ENCODE data around the gene ZBTB39. TPM values are rescaled to one million over a fixed set of nuclear protein-coding genes. Genes with fewer than 3 reads are reported as not detected.

ZBTB39 gene
- total RNA-seq, 1 experiment from 2014 or later = 5.2 TPM

DNA sequence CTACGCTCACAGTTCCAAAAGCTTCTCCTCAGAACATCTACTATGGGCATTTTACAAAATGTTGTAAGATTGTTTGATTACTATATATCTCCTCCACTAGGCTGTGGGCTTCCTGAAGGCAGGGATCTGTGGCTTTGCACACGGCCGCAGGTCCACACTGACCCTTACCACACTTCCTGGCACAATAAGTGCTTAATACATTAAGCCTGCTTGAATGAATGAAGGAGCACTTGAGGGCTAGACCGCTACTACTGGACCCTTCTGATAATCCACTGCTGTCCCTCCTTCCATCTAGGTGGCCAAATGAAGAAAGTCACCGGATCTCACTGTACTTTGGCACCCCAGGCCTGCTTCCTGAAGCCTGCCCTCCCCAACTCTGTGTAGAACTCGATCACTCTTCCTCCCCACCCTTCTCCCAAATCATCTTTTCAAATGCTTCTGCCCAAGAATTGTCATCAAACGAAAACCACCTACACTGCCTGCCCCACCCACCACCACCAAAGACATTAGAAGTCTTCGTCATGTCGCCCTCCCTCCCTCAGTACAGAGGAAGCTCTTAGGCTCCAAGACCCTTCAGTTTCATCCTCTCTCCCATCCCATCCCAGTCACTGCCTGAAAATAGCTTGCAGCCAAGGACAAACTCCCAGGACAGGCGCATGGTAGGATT is 596 bp upstream of the ZBTB39 start:
- no peaks in the 10 kb centered on the region for H3K9me3 Mint-ChIP-seq (ENCODE audit: unreplicated experiment)
- H3K36me3 Mint-ChIP-seq (ENCODE audit: insufficient read depth, unreplicated experiment) = peaks cover 26% of the 10 kb centered on the region
- peaks cover 22% of the 10 kb centered on the region for H3K4me1 Mint-ChIP-seq (ENCODE audit: insufficient read depth, unreplicated experiment)
- ChIA-PET POLR2A (interaction anchor here (0.7 to 4.1 kb wide), 2 partner anchors 11 to 105 kb away, joined by 3 to 18 read pairs; partner anchors contain the start of gene STAT6), CTCF (interaction anchor here (0.5 to 11.3 kb wide), 22 partner anchors 9 to 461 kb away, joined by 3 to 231 read pairs (median 4); partner anchors contain the start of genes HSD17B6 and MYO1A)
- TF ChIP-seq, protein P1, sequence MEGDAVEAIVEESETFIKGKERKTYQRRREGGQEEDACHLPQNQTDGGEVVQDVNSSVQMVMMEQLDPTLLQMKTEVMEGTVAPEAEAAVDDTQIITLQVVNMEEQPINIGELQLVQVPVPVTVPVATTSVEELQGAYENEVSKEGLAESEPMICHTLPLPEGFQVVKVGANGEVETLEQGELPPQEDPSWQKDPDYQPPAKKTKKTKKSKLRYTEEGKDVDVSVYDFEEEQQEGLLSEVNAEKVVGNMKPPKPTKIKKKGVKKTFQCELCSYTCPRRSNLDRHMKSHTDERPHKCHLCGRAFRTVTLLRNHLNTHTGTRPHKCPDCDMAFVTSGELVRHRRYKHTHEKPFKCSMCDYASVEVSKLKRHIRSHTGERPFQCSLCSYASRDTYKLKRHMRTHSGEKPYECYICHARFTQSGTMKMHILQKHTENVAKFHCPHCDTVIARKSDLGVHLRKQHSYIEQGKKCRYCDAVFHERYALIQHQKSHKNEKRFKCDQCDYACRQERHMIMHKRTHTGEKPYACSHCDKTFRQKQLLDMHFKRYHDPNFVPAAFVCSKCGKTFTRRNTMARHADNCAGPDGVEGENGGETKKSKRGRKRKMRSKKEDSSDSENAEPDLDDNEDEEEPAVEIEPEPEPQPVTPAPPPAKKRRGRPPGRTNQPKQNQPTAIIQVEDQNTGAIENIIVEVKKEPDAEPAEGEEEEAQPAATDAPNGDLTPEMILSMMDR (IDR thresholded peaks at IDR 0.05; ENCODE audit: unreplicated experiment) = peak; percentile 12
- DNase-seq (ENCODE audit: unreplicated experiment) = no peak
- no peaks in the 10 kb centered on the region for H3K27me3 Mint-ChIP-seq (ENCODE audit: insufficient read depth, unreplicated experiment)
- BruUV-seq (replicated peaks) = no TSS peak
- intact Hi-C loops (cut with micrococcal nuclease) = no loop called here
- peak overlapping the region; percentile 64 for H3K4me3 Mint-ChIP-seq (ENCODE audit: unreplicated experiment)
- H3K27ac Mint-ChIP-seq (ENCODE audit: low read depth, unreplicated experiment) = peak overlapping the region; percentile 11

DNA sequence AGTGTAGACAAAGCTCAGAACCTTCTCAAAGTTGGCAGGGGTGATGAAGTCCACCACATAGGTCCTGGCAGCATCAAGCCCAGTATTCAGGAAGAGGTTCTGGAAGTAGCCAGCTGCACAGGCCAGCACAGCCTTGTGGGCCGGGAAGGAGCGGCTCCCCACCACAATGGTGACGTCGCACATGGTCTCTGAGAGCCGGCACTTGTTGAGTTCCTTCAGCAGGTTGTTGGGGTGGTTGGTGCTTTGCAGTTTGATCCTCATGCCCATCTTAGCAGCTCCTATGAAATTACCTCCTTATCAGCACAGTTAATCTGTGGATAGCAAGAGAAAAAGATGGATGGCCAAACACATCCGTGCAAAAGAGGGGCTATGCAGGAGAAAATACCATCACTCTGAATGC is 1.7 kb downstream of the ZBTB39 start:
- ChIA-PET CTCF (interaction anchor here (0.6 to 11.3 kb wide), 19 partner anchors 8 to 755 kb away, joined by 3 to 231 read pairs (median 4); partner anchors contain the start of gene NEMP1), POLR2A (interaction anchor here (1.0 to 4.1 kb wide), 6 partner anchors 13 to 281 kb away, joined by 3 to 18 read pairs (median 4); partner anchors contain the start of gene STAT6)
- Mint-ChIP-seq H3K27ac (ENCODE audit: low read depth, unreplicated experiment) (no peak overlapping the region), H3K4me1 (ENCODE audit: insufficient read depth, unreplicated experiment) (peaks cover 32% of the 10 kb centered on the region), H3K9me3 (ENCODE audit: unreplicated experiment) (no peaks in the 10 kb centered on the region), H3K4me3 (ENCODE audit: unreplicated experiment) (peak overlapping the region; percentile 84), H3K27me3 (ENCODE audit: insufficient read depth, unreplicated experiment) (no peaks in the 10 kb centered on the region), H3K36me3 (ENCODE audit: insufficient read depth, unreplicated experiment) (peaks cover 41% of the 10 kb centered on the region)
- intact Hi-C loops (cut with micrococcal nuclease) = no loop called here
- DNase-seq (ENCODE audit: unreplicated experiment) = no peak
- TF ChIP-seq, protein P1 (IDR thresholded peaks at IDR 0.05; ENCODE audit: unreplicated experiment) = no peak
- no TSS peak for BruUV-seq (replicated peaks)

DNA sequence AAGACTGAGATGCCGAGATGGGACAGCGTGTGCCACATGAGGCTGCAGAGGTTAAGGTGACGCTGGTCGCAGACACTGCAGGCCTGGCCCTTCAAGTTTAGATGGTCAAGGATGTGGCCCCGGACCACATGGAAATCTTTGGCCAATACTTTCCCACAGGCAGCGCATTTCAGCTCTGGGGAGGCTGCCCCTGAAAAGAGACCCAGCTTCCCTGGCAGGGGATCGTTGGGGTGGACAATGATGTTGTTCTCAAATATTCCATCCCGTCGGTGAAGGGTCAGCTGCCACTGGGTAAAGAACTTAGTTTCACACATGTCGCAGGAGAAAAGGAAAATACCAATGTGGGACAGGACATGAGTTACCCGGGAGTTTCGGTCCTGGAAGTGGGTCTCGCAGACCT is 3.0 kb downstream of the ZBTB39 start:
- ChIA-PET CTCF (interaction anchor here (0.8 to 11.3 kb wide), 7 partner anchors 9 to 263 kb away, joined by 3 to 231 read pairs (median 5); partner anchors contain the start of genes HSD17B6 and STAT6), POLR2A (interaction anchor here (4.1 kb wide), 1 partner anchor 108 kb away, joined by 18 read pairs; the partner anchor contains the start of gene STAT6)
- intact Hi-C loops (cut with micrococcal nuclease) = no loop called here
- Mint-ChIP-seq H3K4me1 (ENCODE audit: insufficient read depth, unreplicated experiment) (peaks cover 29% of the 10 kb centered on the region), H3K4me3 (ENCODE audit: unreplicated experiment) (no peak overlapping the region), H3K27ac (ENCODE audit: low read depth, unreplicated experiment) (no peak overlapping the region), H3K27me3 (ENCODE audit: insufficient read depth, unreplicated experiment) (no peaks in the 10 kb centered on the region), H3K36me3 (ENCODE audit: insufficient read depth, unreplicated experiment) (peaks cover 48% of the 10 kb centered on the region), H3K9me3 (ENCODE audit: unreplicated experiment) (no peaks in the 10 kb centered on the region)
- no TSS peak for BruUV-seq (replicated peaks)
- no peak for DNase-seq (ENCODE audit: unreplicated experiment)
- TF ChIP-seq, protein P1 (IDR thresholded peaks at IDR 0.05; ENCODE audit: unreplicated experiment) = no peak

DNA sequence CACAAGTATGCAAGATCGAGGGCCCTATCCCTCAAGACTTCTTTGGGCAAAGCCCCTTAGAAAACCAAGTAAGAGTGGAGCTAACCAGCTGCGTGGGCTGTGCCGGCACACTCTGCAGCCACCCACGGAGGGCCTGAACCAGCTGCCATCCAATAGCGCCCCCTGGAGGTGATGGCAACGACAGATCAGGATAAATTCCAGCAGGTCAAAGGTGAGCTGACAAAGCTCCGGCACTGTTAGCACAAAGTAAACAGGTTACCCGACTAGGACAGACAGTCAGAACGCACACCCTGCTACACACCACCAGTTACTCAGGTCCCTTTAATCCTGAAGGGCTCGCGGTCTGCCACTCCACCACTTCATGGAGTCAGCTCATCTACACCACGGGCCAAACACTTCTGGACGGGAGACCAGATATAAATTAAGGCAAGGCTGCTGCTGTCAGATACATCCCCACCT is 4.9 kb downstream of the ZBTB39 start:
- CTCF ChIA-PET = interaction anchor here (0.6 to 9.5 kb wide), 22 partner anchors 14 to 655 kb away, joined by 3 to 119 read pairs (median 4); partner anchors contain the start of genes HSD17B6, NEMP1 and STAT6
- Mint-ChIP-seq H3K9me3 (ENCODE audit: unreplicated experiment) (no peaks in the 10 kb centered on the region), H3K27me3 (ENCODE audit: insufficient read depth, unreplicated experiment) (no peaks in the 10 kb centered on the region), H3K4me1 (ENCODE audit: insufficient read depth, unreplicated experiment) (peaks cover 29% of the 10 kb centered on the region), H3K27ac (ENCODE audit: low read depth, unreplicated experiment) (no peak overlapping the region), H3K36me3 (ENCODE audit: insufficient read depth, unreplicated experiment) (peaks cover 52% of the 10 kb centered on the region), H3K4me3 (ENCODE audit: unreplicated experiment) (no peak overlapping the region)
- no TSS peak for BruUV-seq (replicated peaks)
- intact Hi-C loops (cut with micrococcal nuclease) = loop anchor here (1.0 kb wide), 1 partner anchor 244 kb away; no protein-coding TSS in a partner anchor
- peak; percentile 69 for DNase-seq (ENCODE audit: unreplicated experiment)
- TF ChIP-seq, protein P1 (IDR thresholded peaks at IDR 0.05; ENCODE audit: unreplicated experiment) = peak; percentile 65
- POLR2A ChIA-PET = interaction anchor here (1.1 kb wide), 1 partner anchor 111 kb away, joined by 3 read pairs; no protein-coding TSS in a partner anchor

Measured in MCF 10A (cell line).